ENCODE data around the gene CCN6.
"Not testable (repeated sequence)": the region's sequence is repeated elsewhere in the genome, so short reads cannot be mapped to it uniquely, and the experiment has no call there.

Gene CCN6

DNA sequence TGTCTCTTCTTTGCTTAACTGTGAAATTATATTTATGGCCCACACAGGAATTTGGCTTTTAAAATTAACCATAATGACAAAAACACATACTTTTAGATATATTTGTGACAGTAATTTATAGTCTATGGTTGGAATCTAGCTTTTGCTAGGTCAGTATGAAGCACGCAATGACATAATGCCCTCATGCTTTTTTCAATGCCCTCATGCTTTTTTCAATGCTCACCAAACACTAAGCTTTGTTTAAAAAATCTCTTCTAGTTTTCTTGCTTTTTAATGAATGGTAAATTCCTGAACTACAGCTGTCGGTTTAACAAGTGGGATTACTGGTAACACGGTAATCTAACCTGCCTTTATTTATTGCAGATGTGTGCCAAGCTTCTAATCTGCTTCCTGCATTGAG lies 12.7 kb downstream of the CCN6 start:
- no peak for DNase-seq
- no peaks in the 10 kb centered on the region for H3K4me1 ChIP-seq (ENCODE audit: control insufficient read depth, insufficient read depth, low read length, poor library complexity, severe bottlenecking)
- no peaks in the 10 kb centered on the region for H3K9me3 ChIP-seq (ENCODE audit: control insufficient read depth, low read length)
- no peak overlapping the region for H3K4me3 ChIP-seq (ENCODE audit: insufficient read depth, low read depth, low read length, poor library complexity, severe bottlenecking)
- peaks cover 10% of the 10 kb centered on the region for H3K36me3 ChIP-seq (ENCODE audit: control insufficient read depth, insufficient read depth, low read length)
- no peak overlapping the region for H3K27ac ChIP-seq (ENCODE audit: insufficient read depth, low read length, poor library complexity, severe bottlenecking)
- no peaks in the 10 kb centered on the region for H3K27me3 ChIP-seq (replicated peaks; ENCODE audit: control insufficient read depth, insufficient read depth, low read length, poor library complexity, severe bottlenecking)

DNA sequence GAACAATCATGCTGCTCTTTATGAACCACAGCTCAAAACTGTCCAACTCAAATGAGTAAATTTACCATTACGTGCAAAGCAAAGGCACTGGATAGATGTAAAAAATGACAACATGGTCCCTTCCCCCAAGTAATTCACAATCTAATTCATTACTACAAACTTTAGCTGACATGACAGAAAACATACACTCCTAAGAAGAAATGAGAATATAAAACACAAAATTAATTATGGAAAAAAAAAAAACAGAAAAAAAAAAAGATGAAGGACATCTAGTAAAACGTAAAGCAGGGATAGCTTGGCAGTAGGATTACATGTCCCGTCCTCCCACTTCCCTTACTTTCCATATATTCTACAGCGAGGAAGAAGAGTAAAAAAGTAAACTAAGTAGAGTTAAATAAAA lies 27.7 kb downstream of the CCN6 start:
- no peak overlapping the region for H3K27ac ChIP-seq (ENCODE audit: insufficient read depth, low read length, poor library complexity, severe bottlenecking)
- H3K36me3 ChIP-seq (ENCODE audit: control insufficient read depth, insufficient read depth, low read length), result peaks cover 23% of the 10 kb centered on the region
- H3K9me3 ChIP-seq (ENCODE audit: control insufficient read depth, low read length), result no peaks in the 10 kb centered on the region
- no peaks in the 10 kb centered on the region for H3K27me3 ChIP-seq (replicated peaks; ENCODE audit: control insufficient read depth, insufficient read depth, low read length, poor library complexity, severe bottlenecking)
- DNase-seq, result no peak
- H3K4me1 ChIP-seq (ENCODE audit: control insufficient read depth, insufficient read depth, low read length, poor library complexity, severe bottlenecking), result no peaks in the 10 kb centered on the region
- no peak overlapping the region for H3K4me3 ChIP-seq (ENCODE audit: insufficient read depth, low read depth, low read length, poor library complexity, severe bottlenecking)

DNA sequence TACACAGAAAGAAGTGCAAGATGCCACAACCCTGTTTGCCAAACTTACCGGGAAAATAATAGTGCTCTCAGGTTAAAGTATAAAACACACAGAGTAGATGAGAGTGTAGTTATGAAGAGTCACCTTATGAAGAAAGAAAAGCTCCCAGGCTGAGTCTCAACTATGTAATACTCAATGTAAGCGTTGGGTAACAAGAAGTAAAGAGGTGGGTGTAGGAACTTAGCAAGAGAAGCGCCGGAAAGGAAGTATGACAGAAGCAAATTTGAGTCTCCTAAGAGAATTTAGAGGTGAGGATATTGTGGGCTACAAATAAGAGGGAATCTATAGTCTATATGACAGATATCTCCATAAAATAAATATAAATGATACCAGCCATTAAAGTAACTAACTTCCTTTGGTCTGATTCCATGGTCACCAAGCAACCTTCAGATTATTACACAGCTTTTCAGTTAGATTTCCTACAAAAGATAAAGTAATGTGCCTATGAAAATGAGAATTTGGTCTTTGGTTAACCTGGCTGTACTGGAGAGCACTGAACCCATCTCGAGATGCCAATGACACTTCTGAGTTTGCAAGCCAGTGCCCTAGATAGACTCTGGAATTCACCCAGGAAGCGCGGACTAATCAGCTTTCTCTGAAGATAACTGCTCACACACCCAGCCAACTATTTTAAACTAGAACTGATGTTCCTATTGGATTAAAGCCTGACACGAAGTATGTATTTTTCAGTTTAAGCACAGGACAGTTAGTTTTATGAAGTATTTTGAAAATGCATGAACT lies 31.6 kb downstream of the CCN6 start:
- peaks cover 6% of the 10 kb centered on the region for H3K36me3 ChIP-seq (ENCODE audit: control insufficient read depth, insufficient read depth, low read length)
- no peak overlapping the region for H3K4me3 ChIP-seq (ENCODE audit: insufficient read depth, low read depth, low read length, poor library complexity, severe bottlenecking)
- no peaks in the 10 kb centered on the region for H3K4me1 ChIP-seq (ENCODE audit: control insufficient read depth, insufficient read depth, low read length, poor library complexity, severe bottlenecking)
- H3K9me3 ChIP-seq (ENCODE audit: control insufficient read depth, low read length), result no peaks in the 10 kb centered on the region
- DNase-seq, result no peak
- no peaks in the 10 kb centered on the region for H3K27me3 ChIP-seq (replicated peaks; ENCODE audit: control insufficient read depth, insufficient read depth, low read length, poor library complexity, severe bottlenecking)
- H3K27ac ChIP-seq (ENCODE audit: insufficient read depth, low read length, poor library complexity, severe bottlenecking), result no peak overlapping the region

DNA sequence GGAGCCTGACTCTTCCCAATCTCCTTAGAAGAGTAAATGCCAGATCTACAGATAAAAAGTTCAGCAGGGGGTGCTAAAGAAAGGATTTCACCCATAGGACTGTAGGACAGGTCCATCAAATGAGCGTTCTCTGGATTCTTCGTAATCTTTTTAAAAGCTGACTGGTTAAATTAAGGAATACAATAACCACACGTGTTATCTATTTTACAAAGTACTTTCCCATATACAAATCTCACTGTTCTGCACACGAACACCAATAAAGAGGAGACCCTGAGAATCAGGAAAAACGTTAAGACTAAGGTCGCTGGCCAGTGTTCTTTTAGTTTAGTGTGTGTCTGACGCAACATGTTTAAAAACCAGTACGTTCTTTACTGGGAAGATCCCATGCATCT lies 32.8 kb downstream of the CCN6 start:
- Histone ChIP-seq H3K4me3 (ENCODE audit: insufficient read depth, low read depth, low read length, poor library complexity, severe bottlenecking) (peak overlapping the region; percentile 91), H3K4me1 (ENCODE audit: control insufficient read depth, insufficient read depth, low read length, poor library complexity, severe bottlenecking) (no peaks in the 10 kb centered on the region), H3K9me3 (ENCODE audit: control insufficient read depth, low read length) (no peaks in the 10 kb centered on the region), H3K27me3 (replicated peaks; ENCODE audit: control insufficient read depth, insufficient read depth, low read length, poor library complexity, severe bottlenecking) (no peaks in the 10 kb centered on the region), H3K36me3 (ENCODE audit: control insufficient read depth, insufficient read depth, low read length) (peaks cover 3% of the 10 kb centered on the region), H3K27ac (ENCODE audit: insufficient read depth, low read length, poor library complexity, severe bottlenecking) (peak overlapping the region; percentile 82)
- no peak for DNase-seq

DNA sequence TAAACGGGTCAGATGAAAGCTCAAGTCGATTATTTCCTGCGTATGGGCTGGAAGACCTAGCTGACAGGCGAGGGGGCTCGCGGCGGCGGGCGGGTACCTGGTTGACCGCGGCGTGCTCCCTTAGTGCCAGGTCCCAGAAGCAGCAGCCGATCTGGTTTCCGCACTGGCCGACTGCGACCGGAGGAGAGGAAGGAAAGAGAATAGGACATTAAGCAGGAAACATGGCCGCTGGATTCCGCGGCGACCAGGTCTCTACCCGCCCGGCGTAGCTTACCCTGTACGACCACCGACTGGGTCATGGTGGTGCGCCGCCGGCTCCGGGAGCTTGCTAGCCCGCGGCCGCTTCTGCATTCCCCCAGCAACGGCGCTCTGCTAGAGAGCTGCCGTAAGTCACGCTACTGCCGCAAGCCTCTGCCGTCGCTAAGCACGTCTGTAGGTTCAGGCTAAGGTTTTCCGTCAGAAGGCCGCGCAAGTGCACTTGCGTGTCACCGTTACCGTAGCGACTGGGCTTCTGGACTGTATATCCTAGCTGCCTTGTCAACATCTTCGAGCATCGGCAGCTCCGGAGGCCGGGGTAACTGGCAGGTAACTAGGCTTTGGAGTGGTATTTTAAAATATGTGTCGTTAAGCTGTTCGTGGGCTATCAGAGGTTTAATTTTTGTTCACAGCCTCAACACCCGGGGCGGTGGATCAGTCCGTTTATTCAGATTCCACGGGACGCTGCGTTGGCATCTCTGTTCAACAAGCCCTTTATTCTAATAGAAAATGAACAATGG lies 33.4 kb downstream of the CCN6 start, which contains the start of the genes FAM229B and TUBE1:
Gene FAM229B, plus strand, starts transcription at position 456 of the 776 bp plus-strand sequence. CDS start 11,693 bp downstream, outside the sequence.
Gene TUBE1, minus strand, starts transcription at position 347 of the 776 bp plus-strand sequence. Its CDS starts 48 bp downstream, at position 299.
- Histone ChIP-seq H3K4me1 (ENCODE audit: control insufficient read depth, insufficient read depth, low read length, poor library complexity, severe bottlenecking) (no peaks in the 10 kb centered on the region), H3K9me3 (ENCODE audit: control insufficient read depth, low read length) (no peaks in the 10 kb centered on the region)
- DNase-seq, result peak; percentile 77 to 85 (median 84)

DNA sequence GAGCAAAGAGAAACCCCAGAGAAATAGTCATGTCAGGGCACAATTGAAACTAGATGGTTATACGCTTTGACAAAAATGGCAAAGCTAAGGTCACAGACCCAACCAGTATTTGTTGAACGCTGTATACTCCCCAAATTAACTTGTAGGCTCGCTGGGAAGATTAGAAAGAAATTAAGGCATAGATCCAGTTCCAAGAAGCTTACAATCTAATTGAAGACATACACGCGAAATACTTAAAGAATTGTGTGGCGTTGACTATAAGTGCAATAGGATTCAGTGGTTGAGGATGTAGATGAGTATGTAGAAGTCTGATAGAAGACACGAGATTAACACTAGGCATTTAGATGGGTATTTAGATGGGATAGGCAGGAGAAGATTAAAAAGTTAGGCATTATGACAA lies 34.0 kb downstream of the CCN6 start:
- no peaks in the 10 kb centered on the region for H3K27me3 ChIP-seq (replicated peaks; ENCODE audit: control insufficient read depth, insufficient read depth, low read length, poor library complexity, severe bottlenecking)
- DNase-seq, result no peak
- no peaks in the 10 kb centered on the region for H3K9me3 ChIP-seq (ENCODE audit: control insufficient read depth, low read length)
- H3K27ac ChIP-seq (ENCODE audit: insufficient read depth, low read length, poor library complexity, severe bottlenecking), result peak overlapping the region; percentile 82
- H3K36me3 ChIP-seq (ENCODE audit: control insufficient read depth, insufficient read depth, low read length), result peaks cover 3% of the 10 kb centered on the region
- peak overlapping the region; percentile 91 for H3K4me3 ChIP-seq (ENCODE audit: insufficient read depth, low read depth, low read length, poor library complexity, severe bottlenecking)
- H3K4me1 ChIP-seq (ENCODE audit: control insufficient read depth, insufficient read depth, low read length, poor library complexity, severe bottlenecking), result no peaks in the 10 kb centered on the region

More for the DNA sequence above, 33.4 kb downstream of the CCN6 start, which contains the start of the genes FAM229B and TUBE1:
- Histone ChIP-seq H3K36me3 (ENCODE audit: control insufficient read depth, insufficient read depth, low read length) (peaks cover 3% of the 10 kb centered on the region), H3K27ac (ENCODE audit: insufficient read depth, low read length, poor library complexity, severe bottlenecking) (peak within 1 kb of the TSS; percentile 82), H3K4me3 (ENCODE audit: insufficient read depth, low read depth, low read length, poor library complexity, severe bottlenecking) (peak within 1 kb of the TSS; percentile 91), H3K27me3 (replicated peaks; ENCODE audit: control insufficient read depth, insufficient read depth, low read length, poor library complexity, severe bottlenecking) (no peaks in the 10 kb centered on the region)

DNA sequence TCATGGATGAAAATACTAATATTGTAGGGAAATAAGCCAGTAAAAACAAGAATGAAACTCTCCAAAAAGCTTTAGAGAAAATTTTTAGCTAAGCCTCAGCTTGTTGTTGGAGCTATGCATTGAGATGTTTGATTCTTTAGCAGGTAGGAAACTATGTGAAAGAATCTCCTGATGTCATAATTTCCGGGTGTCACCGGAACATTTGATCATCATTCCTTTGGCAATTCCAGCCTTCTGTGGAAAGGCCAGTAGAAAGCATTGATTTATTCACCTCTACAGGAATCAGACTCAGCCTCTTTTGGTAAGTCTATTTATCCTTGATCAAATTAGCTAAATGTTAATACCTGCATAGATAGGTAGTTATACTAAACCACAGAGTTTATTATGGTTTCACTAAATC lies 43.0 kb downstream of the CCN6 start:
- no peaks in the 10 kb centered on the region for H3K27me3 ChIP-seq (replicated peaks; ENCODE audit: control insufficient read depth, insufficient read depth, low read length, poor library complexity, severe bottlenecking)
- H3K36me3 ChIP-seq (ENCODE audit: control insufficient read depth, insufficient read depth, low read length), result no peaks in the 10 kb centered on the region
- H3K9me3 ChIP-seq (ENCODE audit: control insufficient read depth, low read length), result no peaks in the 10 kb centered on the region
- H3K4me3 ChIP-seq (ENCODE audit: insufficient read depth, low read depth, low read length, poor library complexity, severe bottlenecking), result no peak overlapping the region
- no peaks in the 10 kb centered on the region for H3K4me1 ChIP-seq (ENCODE audit: control insufficient read depth, insufficient read depth, low read length, poor library complexity, severe bottlenecking)
- DNase-seq, result no peak
- no peak overlapping the region for H3K27ac ChIP-seq (ENCODE audit: insufficient read depth, low read length, poor library complexity, severe bottlenecking)

DNA sequence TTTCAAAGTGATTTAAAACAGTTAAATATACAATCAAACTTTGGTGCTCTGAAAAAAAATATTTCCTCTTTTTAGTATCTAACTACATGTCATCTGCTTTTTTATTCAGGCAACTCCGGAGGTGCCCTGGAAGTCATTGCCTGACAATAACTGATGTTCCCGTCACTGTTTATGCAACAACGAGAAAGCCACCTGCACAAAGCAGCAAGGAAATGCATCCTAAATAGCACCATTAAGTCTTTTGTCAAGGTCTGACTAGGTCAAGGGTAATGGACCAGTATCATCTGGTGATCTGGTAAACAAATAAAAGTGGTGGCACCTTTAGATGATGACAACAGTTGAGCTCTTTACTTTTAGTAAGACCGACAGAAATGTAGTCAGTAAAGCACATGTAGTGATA lies 46.7 kb downstream of the CCN6 start:
- no peaks in the 10 kb centered on the region for H3K36me3 ChIP-seq (ENCODE audit: control insufficient read depth, insufficient read depth, low read length)
- H3K4me1 ChIP-seq (ENCODE audit: control insufficient read depth, insufficient read depth, low read length, poor library complexity, severe bottlenecking), result no peaks in the 10 kb centered on the region
- H3K9me3 ChIP-seq (ENCODE audit: control insufficient read depth, low read length), result no peaks in the 10 kb centered on the region
- no peak for DNase-seq
- H3K27ac ChIP-seq (ENCODE audit: insufficient read depth, low read length, poor library complexity, severe bottlenecking), result no peak overlapping the region
- no peak overlapping the region for H3K4me3 ChIP-seq (ENCODE audit: insufficient read depth, low read depth, low read length, poor library complexity, severe bottlenecking)
- H3K27me3 ChIP-seq (replicated peaks; ENCODE audit: control insufficient read depth, insufficient read depth, low read length, poor library complexity, severe bottlenecking), result no peaks in the 10 kb centered on the region

DNA sequence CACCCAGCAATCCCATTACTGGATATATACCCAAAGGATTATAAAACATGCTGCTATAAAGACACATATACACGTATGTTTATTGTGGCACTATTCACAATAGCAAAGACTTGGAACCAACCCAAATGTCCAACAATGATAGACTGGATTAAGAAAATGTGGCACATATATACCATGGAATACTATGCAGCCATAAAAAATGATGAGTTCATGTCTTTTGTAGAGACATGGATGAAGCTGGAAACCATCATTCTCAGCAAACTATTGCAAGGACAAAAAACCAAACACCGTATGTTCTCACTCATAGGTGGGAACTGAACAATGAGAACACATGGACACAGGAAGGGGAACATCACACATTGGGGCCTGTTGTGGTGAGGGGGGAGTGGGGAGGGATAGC lies 52.1 kb downstream of the CCN6 start:
- not testable (repeated sequence) for H3K4me1 ChIP-seq (ENCODE audit: control insufficient read depth, insufficient read depth, low read length, poor library complexity, severe bottlenecking); H3K36me3 ChIP-seq (ENCODE audit: control insufficient read depth, insufficient read depth, low read length); H3K4me3 ChIP-seq (ENCODE audit: insufficient read depth, low read depth, low read length, poor library complexity, severe bottlenecking); H3K27me3 ChIP-seq (replicated peaks; ENCODE audit: control insufficient read depth, insufficient read depth, low read length, poor library complexity, severe bottlenecking); H3K27ac ChIP-seq (ENCODE audit: insufficient read depth, low read length, poor library complexity, severe bottlenecking); DNase-seq; H3K9me3 ChIP-seq (ENCODE audit: control insufficient read depth, low read length)

DNA sequence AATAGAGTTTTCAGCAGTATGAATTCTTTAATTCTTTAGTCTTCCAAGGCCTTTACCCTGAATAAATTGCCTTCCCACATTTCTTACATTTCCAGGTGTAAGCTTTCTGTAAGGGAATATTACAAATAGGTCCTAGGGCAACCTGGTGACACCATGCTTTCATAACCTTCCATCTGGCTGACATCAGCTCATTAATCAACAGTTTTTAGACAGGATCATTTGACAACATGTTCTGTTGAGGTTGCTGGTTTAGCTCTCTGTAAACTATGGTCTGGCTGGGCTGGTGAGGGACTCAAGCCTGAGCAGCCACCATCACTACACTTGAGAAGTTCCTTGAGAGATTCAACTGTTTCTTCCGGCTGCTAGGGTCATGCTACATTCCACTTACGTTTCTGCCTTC lies 52.7 kb downstream of the CCN6 start:
- H3K9me3 ChIP-seq (ENCODE audit: control insufficient read depth, low read length), result no peaks in the 10 kb centered on the region
- no peaks in the 10 kb centered on the region for H3K27me3 ChIP-seq (replicated peaks; ENCODE audit: control insufficient read depth, insufficient read depth, low read length, poor library complexity, severe bottlenecking)
- H3K36me3 ChIP-seq (ENCODE audit: control insufficient read depth, insufficient read depth, low read length), result no peaks in the 10 kb centered on the region
- no peak for DNase-seq
- H3K4me3 ChIP-seq (ENCODE audit: insufficient read depth, low read depth, low read length, poor library complexity, severe bottlenecking), result no peak overlapping the region
- H3K27ac ChIP-seq (ENCODE audit: insufficient read depth, low read length, poor library complexity, severe bottlenecking), result no peak overlapping the region
- no peaks in the 10 kb centered on the region for H3K4me1 ChIP-seq (ENCODE audit: control insufficient read depth, insufficient read depth, low read length, poor library complexity, severe bottlenecking)

All from effector memory CD4-positive, alpha-beta T cell (primary cell).